Medulla oblongata (tissue), 1 donor: ENCODE measurements around the gene STRC.
"Not testable (repeated sequence)": the region's sequence is repeated elsewhere in the genome, so short reads cannot be mapped to it uniquely, and the experiment has no call there.

ENCODE experiments used
- DNase-seq: peaks from one replicate; pipeline ENCODE4 v3.0.0-alpha.2; 2015; ENCODE audit errors: extremely low spot score

The STRC gene

GRCh38 chr15:43618700-43619099 is at the start of gene STRC:
Gene STRC (minus strand): TSS chr15:43618800. CDS start chr15:43618722, 78 bp downstream.
- DNase-seq: not testable (repeated sequence)

GRCh38 chr15:43666177-43666576 is 47.6 kb upstream of the STRC start:
- DNase-seq: not testable (repeated sequence)

DNA sequence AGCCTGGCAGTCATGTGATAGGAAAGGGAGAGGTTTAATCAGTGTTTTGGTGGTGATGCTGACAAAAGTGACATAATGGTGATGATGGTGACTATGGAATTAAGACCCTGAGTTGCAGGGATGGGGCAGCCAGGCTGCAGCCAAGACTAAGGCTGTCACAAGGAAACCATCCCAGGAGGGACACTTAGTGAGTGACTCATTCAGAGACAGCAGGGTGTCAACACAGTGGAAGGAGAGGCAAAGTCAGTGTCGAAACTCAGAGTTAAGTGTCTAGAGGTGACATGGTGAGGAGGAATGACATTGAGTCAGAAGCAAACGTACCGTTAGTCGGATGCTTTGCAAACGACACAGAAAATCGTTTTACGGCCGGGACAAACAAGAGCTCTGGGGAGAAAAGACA is 44.7 kb upstream of the STRC start:
- DNase-seq: not testable (repeated sequence)

- not testable (repeated sequence) for DNase-seq
These were observed 43.7 kb upstream of the STRC start for GRCh38 chr15:43662293-43662692.

DNA sequence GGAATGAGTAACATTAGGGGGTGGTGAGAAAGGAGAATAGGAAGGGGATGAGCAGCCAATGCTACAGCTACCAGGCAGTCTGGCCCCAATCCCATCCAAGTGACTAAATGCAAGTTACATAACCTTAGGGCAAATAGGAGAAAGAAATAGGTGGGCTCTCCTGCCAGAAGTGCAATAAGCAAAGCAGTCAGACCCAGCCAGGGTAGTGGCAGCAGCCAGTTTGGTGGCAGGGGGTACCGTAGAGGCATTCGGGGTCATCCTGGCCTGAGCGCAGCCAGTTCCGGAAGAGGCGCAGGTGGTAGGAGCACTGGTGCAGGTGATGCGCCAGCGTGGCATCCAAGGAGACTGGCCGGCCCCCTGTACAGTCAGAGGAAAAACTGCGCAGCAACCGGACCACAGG is 41.1 kb upstream of the STRC start:
- not testable (repeated sequence) for DNase-seq

- not testable (repeated sequence) for DNase-seq
These were observed 30.9 kb upstream of the STRC start for GRCh38 chr15:43649430-43649926.

- no peak for DNase-seq
These were observed 30.2 kb upstream of the STRC start, which contains the start of gene CATSPER2 for GRCh38 chr15:43648649-43649429. Gene CATSPER2 (minus strand): TSS chr15:43648844. CDS start chr15:43648061, 783 bp downstream.

DNA sequence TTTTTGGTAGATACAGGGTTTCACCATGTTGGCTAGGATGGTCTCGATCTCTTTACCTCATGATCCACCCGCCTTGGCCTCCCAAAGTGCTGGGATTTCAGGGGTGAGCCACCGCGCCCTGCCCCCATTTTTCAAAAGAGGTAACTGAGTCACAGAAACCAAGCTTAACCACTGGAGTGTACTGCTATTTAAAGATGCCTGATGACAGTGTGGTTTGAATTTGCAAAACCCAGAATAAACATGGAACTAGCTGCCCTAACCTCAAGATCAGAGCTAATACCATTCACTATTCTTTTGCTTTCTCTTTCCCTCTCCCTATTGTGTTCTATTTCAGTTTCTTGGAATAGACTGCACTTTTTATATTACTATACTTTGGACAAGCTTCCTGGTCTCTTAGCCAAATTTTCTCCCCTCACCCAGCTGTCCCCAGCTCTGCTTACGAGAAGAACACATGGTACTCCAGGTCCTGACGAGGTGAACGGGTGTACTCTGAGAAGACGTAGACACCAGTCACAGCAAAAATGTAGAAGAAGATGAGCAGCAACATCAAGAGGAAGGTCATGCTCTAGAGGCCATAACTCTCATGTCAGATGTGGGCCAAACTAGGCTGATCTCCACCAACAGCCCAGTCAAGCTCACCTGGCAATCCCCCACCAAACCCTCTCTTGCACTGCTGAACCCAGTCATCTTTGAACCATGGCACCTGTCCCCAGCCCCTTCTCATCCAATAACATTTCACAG is 20.0 kb upstream of the STRC start:
- not testable (repeated sequence) for DNase-seq

GRCh38 chr15:43626937-43627336 is 8.3 kb upstream of the STRC start:
- not testable (repeated sequence) for DNase-seq

DNA sequence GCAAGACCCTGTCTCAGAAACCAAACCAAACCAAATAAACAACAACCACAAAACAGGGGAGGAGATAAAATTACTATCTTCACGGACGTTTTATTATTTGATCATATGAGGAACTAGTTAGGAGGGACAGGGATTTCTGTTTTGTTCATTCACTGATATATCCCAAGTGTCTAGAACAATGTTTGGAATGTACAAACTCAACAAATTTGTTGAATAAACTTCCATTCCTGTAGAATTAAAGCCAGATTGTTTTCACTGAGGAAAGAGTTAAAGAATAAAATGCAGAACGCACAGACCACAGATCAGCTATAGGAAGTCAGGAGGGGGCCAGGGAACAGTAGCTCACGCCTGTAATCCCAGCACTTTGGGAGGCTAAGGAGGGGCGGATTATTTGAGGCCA is 6.5 kb upstream of the STRC start:
- DNase-seq: no peak

GRCh38 chr15:43622068-43622799 is 3.6 kb upstream of the STRC start:
- DNase-seq: not testable (repeated sequence)

DNA sequence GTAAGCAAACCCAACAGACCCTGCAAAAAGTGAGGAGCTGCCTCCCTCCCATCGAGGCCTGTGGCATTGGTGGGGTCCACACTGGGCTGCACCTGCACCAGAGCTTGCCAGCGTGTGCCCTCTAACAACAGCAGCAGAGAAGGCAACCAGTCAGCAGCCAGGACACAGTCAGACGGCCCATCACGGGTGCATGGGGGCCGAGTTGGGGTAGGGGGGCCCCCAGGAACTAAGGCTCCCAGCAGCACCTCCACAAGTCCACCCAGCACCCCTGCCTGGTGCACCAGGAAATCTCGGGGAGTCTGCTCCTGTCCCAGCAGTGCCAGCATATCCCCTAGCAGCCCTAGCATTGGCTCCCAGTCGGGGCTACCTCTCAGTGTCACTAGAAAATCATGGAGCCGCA is 850 bp downstream of the STRC start:
- not testable (repeated sequence) for DNase-seq

- not testable (repeated sequence) for DNase-seq
These were observed 16.4 kb downstream of the STRC start for GRCh38 chr15:43602233-43602632.

DNA sequence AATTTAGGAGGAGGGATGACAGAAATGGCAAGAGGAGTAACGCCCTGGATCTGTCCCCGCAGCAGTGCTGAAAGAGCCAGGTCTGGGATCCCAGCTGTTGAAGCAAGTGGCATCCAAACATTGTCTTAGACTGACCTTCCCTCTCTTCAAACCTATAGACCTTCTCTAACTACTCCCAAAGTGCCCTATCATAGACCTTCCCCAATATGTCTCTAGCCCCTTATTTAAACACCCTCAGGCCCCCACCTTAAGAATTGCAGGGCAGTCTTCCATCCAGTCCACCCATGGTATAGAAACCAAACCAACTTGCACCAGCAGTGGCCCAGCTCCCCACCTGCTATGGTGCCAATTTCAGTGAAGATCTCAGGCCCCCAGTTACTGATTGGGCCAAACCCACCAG is 18.4 kb downstream of the STRC start:
- DNase-seq: not testable (repeated sequence)

DNA sequence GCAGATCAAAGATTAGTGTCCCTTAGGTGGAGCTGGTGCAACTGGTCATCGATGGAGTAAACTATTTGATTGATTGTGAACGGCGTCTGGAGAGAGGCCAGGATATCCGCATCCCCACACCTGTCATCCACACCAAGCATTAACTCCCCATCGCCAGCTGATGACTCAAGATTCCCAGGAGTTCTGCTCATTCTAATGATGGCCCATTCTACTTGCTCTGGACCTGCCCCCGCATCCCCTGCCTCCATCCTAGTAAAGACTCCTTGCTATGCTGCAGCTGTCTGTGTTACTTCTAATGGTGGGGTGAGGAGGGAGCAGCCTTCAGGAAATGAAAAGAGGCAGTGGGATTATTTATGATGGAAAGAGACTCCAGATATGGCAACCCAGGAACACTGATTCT is 19.5 kb downstream of the STRC start:
- not testable (repeated sequence) for DNase-seq

DNA sequence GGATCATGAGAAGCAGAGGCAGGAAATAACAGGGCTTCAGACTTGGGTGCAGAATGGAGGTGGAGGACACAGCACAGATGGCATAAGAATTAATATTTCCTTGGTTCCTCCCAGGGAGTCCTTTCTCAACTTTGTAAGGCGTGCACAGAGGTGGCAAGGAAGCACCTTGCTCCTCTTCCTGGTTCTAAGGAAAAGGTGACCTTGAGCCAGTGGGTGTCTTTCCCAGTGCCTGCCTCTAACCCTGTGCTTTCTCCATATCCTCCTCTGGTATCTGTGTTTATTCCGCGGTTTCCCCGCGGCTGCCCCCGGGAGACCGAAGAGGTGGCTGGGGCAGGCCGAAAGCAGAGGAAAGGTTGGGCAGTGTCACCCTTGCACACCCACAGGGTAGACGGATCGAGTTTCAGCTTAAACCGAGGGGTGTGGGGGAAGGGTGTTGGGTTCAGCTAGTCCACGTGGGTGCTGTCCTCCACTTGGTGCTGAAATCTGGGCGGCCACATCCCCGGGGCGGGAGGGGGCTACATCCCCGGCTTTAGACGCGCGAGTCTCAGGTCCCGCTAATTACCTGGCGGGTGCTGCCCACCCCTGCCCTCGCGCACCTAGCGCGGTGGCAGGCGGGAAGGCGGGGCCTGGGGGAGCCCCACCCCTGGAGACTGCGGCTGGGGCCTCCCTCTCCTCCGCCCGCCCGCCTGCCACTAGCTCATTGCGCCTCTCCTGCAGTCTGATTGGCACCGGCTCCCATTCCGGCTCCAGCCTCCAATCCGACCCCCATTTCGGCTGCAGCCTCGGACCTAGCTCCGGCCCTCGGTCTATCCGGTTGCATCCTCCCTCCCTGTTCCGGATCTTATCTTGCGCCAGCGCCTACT is 25.0 kb downstream of the STRC start, which contains the start of gene CKMT1B:
CKMT1B (plus strand) TSS at position 700 of the 863 bp plus-strand sequence. CDS start 192 bp downstream, outside the sequence.
- DNase-seq: not testable (repeated sequence)

DNA sequence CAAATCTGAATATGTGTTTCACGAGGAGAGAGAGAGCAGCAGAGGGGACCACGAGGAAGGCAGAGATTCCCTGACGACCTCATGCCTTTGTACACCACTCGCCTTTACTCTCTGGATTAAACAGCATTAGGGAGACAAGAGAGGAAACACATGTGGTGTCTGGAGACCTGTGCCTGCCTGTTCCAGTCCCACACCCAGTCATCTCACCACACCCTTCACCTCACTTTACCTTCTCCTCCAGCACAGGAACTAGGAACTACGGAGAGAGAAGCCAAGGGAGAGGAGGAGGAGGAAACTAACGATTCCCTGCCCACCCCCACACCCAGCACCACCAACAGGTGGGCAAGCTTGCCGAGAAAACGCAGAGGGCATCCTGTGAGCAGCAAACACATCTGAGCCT is 25.8 kb downstream of the STRC start:
- DNase-seq: not testable (repeated sequence)

DNA sequence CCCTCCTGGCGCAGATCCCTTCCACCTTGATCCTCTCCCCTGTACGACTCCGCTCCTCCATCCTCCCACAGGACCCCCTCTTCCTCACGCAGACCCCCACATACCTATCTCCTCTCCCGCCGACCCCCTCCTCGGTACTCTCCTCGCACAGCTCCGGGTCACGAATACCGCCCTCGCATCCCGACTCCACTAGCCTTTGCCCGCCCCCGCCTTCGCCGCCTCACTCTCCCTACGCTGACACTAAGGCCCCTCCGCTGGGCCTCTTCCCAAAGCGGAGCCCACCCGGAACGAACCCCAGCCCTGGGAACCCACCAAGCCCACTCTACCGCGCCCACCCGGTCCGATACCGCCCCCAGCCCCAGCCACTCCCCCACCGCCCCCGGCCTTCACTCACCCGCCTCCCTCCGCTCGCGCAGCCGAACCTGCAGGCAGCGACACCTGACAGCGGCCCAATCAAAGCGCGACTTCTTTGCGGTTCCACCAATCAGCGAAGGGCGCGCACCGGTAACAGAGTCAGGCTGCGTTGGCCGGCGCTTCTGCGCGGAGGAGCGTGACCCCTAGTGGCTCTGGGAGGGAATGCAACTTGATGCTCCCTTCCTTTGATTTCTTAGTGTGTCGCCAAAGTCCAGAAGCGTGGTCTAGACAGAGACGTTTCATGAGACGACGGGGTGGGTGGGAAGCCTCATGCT is 28.7 kb downstream of the STRC start, which contains the start of gene PPIP5K1:
PPIP5K1 (minus strand) TSS at position 431 of the 689 bp plus-strand sequence. CDS start 5,704 bp downstream, outside the sequence.
- not testable (repeated sequence) for DNase-seq

- DNase-seq: not testable (repeated sequence)
These were observed 44.0 kb downstream of the STRC start for GRCh38 chr15:43574607-43575006.

GRCh38 chr15:43566615-43567014 is 52.0 kb downstream of the STRC start:
- not testable (repeated sequence) for DNase-seq
